Neural crest cell (in vitro differentiated cells): ENCODE data around the gene CHIT1. TPM values are rescaled to one million over a fixed set of nuclear protein-coding genes. Genes with fewer than 3 reads are reported as not detected.

ENCODE experiments used
- DNase-seq: peaks from one replicate; pipeline ENCODE4 v3.0.0; 2021; ENCODE audit warnings: low read depth, mixed read lengths, low spot score
- H3K27ac Mint-ChIP-seq: one replicate; pipeline ENCODE4 v1.8.0; 2021; ENCODE audit warnings: mild to moderate bottlenecking, mixed read lengths; ENCODE audit not compliant: unreplicated experiment
- H3K27me3 Mint-ChIP-seq: 2 replicates; pipeline ENCODE4 v1.8.0; 2021; ENCODE audit warnings: low read depth, mild to moderate bottlenecking, mixed read lengths
- H3K36me3 Mint-ChIP-seq: 2 replicates; pipeline ENCODE4 v1.8.0; 2021; ENCODE audit warnings: low read depth, mild to moderate bottlenecking, mixed read lengths
- H3K4me1 Mint-ChIP-seq: 2 replicates; pipeline ENCODE4 v1.8.0; 2021; ENCODE audit warnings: mixed read lengths
- H3K4me3 Mint-ChIP-seq: one replicate; pipeline ENCODE4 v1.8.0; 2021; ENCODE audit warnings: mild to moderate bottlenecking, mixed read lengths
- H3K9me3 Mint-ChIP-seq: 2 replicates; pipeline ENCODE4 v1.8.0; 2021; ENCODE audit warnings: mixed read lengths
- total RNA-seq: library from RNA; stranded (reverse); gene quantifications from 2 replicates; pipeline ENCODE4 v1.2.1, GENCODE V29; 2021
- TF ChIP-seq, protein P1 (sequence below): fragments of 200-600 bp; sonication (generic); conservative IDR thresholded peaks from 2 replicates; pipeline ENCODE4 v1.5.0; 2021; ENCODE audit warnings: antibody characterized with exemption, mild to moderate bottlenecking

CHIT1 gene
- total RNA-seq, 1 donor from 2014 or later, result not detected

GRCh38 chr1:203199481-203199815 is 30.0 kb downstream of the CHIT1 start:
- no peak overlapping the region for H3K27ac Mint-ChIP-seq
- no peaks in the 10 kb centered on the region for H3K9me3 Mint-ChIP-seq
- no peak for DNase-seq
- no peak overlapping the region for H3K4me3 Mint-ChIP-seq
- H3K27me3 Mint-ChIP-seq, result peaks cover 2% of the 10 kb centered on the region
- no peaks in the 10 kb centered on the region for H3K4me1 Mint-ChIP-seq
- H3K36me3 Mint-ChIP-seq, result no peaks in the 10 kb centered on the region
- TF ChIP-seq, protein P1, sequence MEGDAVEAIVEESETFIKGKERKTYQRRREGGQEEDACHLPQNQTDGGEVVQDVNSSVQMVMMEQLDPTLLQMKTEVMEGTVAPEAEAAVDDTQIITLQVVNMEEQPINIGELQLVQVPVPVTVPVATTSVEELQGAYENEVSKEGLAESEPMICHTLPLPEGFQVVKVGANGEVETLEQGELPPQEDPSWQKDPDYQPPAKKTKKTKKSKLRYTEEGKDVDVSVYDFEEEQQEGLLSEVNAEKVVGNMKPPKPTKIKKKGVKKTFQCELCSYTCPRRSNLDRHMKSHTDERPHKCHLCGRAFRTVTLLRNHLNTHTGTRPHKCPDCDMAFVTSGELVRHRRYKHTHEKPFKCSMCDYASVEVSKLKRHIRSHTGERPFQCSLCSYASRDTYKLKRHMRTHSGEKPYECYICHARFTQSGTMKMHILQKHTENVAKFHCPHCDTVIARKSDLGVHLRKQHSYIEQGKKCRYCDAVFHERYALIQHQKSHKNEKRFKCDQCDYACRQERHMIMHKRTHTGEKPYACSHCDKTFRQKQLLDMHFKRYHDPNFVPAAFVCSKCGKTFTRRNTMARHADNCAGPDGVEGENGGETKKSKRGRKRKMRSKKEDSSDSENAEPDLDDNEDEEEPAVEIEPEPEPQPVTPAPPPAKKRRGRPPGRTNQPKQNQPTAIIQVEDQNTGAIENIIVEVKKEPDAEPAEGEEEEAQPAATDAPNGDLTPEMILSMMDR, result no peak

- Mint-ChIP-seq H3K27ac (no peak overlapping the region), H3K4me3 (no peak overlapping the region), H3K4me1 (no peaks in the 10 kb centered on the region), H3K36me3 (no peaks in the 10 kb centered on the region), H3K9me3 (no peaks in the 10 kb centered on the region), H3K27me3 (peaks cover 2% of the 10 kb centered on the region)
- no peak for DNase-seq
- TF ChIP-seq, protein P1, result no peak
These were observed 30.5 kb downstream of the CHIT1 start for GRCh38 chr1:203199002-203199401.

- DNase-seq, result no peak
- H3K9me3 Mint-ChIP-seq, result no peaks in the 10 kb centered on the region
- no peaks in the 10 kb centered on the region for H3K27me3 Mint-ChIP-seq
- no peaks in the 10 kb centered on the region for H3K36me3 Mint-ChIP-seq
- peaks cover 1% of the 10 kb centered on the region for H3K4me1 Mint-ChIP-seq
- H3K4me3 Mint-ChIP-seq, result no peak overlapping the region
- no peak overlapping the region for H3K27ac Mint-ChIP-seq
- TF ChIP-seq, protein P1, result no peak
These were observed 31.8 kb downstream of the CHIT1 start for GRCh38 chr1:203197625-203198024.

DNA sequence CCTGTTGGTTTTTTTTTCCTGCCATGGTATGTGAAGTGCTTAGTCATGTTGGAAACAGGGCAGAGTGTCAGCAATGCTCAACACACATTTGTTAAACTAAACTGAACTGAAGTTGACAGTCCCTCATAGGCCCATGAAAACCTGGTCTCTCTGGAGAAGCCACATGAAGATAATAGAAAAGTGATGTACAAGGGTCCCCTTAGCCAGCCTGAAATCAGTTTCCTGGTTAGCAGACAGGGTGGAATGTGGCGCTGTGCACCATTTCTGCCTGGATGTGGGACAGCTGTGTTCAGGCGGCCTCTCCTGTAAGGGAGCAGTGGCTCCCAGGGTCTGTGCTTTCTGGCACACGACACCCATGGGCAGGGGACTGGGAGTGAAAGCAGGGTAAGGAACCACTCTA is 33.1 kb downstream of the CHIT1 start:
- H3K36me3 Mint-ChIP-seq, result no peaks in the 10 kb centered on the region
- no peaks in the 10 kb centered on the region for H3K27me3 Mint-ChIP-seq
- TF ChIP-seq, protein P1, result peak; percentile 11
- H3K9me3 Mint-ChIP-seq, result no peaks in the 10 kb centered on the region
- peaks cover 3% of the 10 kb centered on the region for H3K4me1 Mint-ChIP-seq
- no peak for DNase-seq
- no peak overlapping the region for H3K4me3 Mint-ChIP-seq
- no peak overlapping the region for H3K27ac Mint-ChIP-seq

- no peak for DNase-seq
- TF ChIP-seq, protein P1, result no peak
- Mint-ChIP-seq H3K4me1 (peaks cover 28% of the 10 kb centered on the region), H3K9me3 (no peaks in the 10 kb centered on the region), H3K4me3 (no peak overlapping the region), H3K36me3 (no peaks in the 10 kb centered on the region), H3K27ac (no peak overlapping the region), H3K27me3 (no peaks in the 10 kb centered on the region)
These were observed 38.5 kb downstream of the CHIT1 start for GRCh38 chr1:203190949-203191348.

DNA sequence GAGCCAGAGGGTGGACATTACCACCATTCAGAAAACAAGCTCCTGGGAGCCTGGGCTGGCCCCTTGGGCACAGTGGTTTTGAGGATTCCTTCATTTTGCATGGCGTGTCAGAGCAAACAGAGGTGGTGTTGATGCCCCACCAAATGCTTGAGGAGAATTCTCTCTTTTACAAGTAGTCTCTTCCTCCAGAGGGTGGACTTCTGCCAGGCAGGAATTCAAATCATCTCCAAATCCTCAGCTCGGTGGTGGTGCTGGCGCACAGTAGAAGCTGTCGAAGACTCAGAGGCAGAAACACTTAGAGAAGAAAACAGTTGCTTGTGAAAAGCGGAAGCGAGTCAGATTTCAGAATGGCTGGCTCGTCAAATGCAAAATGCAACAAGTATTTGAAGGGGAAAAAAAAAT is 39.5 kb downstream of the CHIT1 start:
- H3K4me3 Mint-ChIP-seq, result no peak overlapping the region
- no peaks in the 10 kb centered on the region for H3K36me3 Mint-ChIP-seq
- no peak overlapping the region for H3K27ac Mint-ChIP-seq
- H3K27me3 Mint-ChIP-seq, result no peaks in the 10 kb centered on the region
- DNase-seq, result no peak
- H3K9me3 Mint-ChIP-seq, result no peaks in the 10 kb centered on the region
- TF ChIP-seq, protein P1, result no peak
- peaks cover 31% of the 10 kb centered on the region for H3K4me1 Mint-ChIP-seq
